H9 (cell line): ENCODE data around the gene PEX12. TPM values are rescaled to one million over a fixed set of nuclear protein-coding genes. Genes with fewer than 3 reads are reported as not detected.
"Not testable (repeated sequence)": the region's sequence is repeated elsewhere in the genome, so short reads cannot be mapped to it uniquely, and the experiment has no call there.

Source experiments
- DNase-seq: peaks from one replicate; pipeline ENCODE4 v3.0.0-alpha.2; 2017
- H2AFZ ChIP-seq: one replicate; pipeline ENCODE4 v1.6.1; 2013; ENCODE audit warnings: mild to moderate bottlenecking, low read length, control low read depth, moderate library complexity
- H2AK5ac ChIP-seq: 2 replicates; pipeline ENCODE4 v1.6.1; 2013; ENCODE audit warnings: low read length, control low read depth, mixed read lengths; ENCODE audit not compliant: insufficient read length
- H2BK120ac ChIP-seq: one replicate; pipeline ENCODE4 v1.6.1; 2013; ENCODE audit warnings: low read depth, mild to moderate bottlenecking, low read length, control low read depth, inconsistent platforms; ENCODE audit not compliant: poor library complexity, severe bottlenecking
- H2BK12ac ChIP-seq: 2 replicates; pipeline ENCODE4 v1.6.1; 2013; ENCODE audit warnings: low read length, control low read depth, mixed read lengths, low read depth; ENCODE audit not compliant: insufficient read length
- H2BK15ac ChIP-seq: 2 replicates; pipeline ENCODE4 v1.6.1; 2013; ENCODE audit warnings: low read depth, low read length, control low read depth
- H2BK20ac ChIP-seq: one replicate; pipeline ENCODE4 v1.6.1; 2013; ENCODE audit warnings: low read depth, mild to moderate bottlenecking, low read length, control low read depth, inconsistent platforms; ENCODE audit not compliant: poor library complexity, severe bottlenecking
- H2BK5ac ChIP-seq: 2 replicates; pipeline ENCODE4 v1.6.1; 2013; ENCODE audit warnings: low read length, control low read depth, mixed read lengths; ENCODE audit not compliant: insufficient read length
- H3K14ac ChIP-seq: 2 replicates; pipeline ENCODE4 v1.6.1; 2013; ENCODE audit warnings: low read length, control low read depth; ENCODE audit not compliant: insufficient read depth
- H3K18ac ChIP-seq: 2 replicates; pipeline ENCODE4 v1.6.1; 2013; ENCODE audit warnings: low read depth, mild to moderate bottlenecking, mixed read lengths, low read length, control low read depth; ENCODE audit not compliant: insufficient read length
- H3K23ac ChIP-seq: 2 replicates; pipeline ENCODE4 v1.6.1; 2013; ENCODE audit warnings: low read length, control low read depth, mixed read lengths, low read depth; ENCODE audit not compliant: insufficient read length
- H3K23me2 ChIP-seq: 2 replicates; pipeline ENCODE4 v1.6.1; 2013; ENCODE audit warnings: low read depth, mild to moderate bottlenecking, mixed read lengths, low read length, control low read depth; ENCODE audit not compliant: insufficient read length, poor library complexity, severe bottlenecking
- H3K27ac ChIP-seq: 2 replicates; pipeline ENCODE4 v1.5.1; 2013; ENCODE audit warnings: low read length, control low read depth, mixed read lengths, low read depth; ENCODE audit not compliant: insufficient read length
- H3K27me3 ChIP-seq: 2 replicates; pipeline ENCODE4 v1.6.1; 2013; ENCODE audit warnings: low read length, control low read depth, inconsistent platforms; ENCODE audit not compliant: insufficient read depth
- H3K4ac ChIP-seq: 2 replicates; pipeline ENCODE4 v1.6.1; 2013; ENCODE audit warnings: low read depth, mild to moderate bottlenecking, control low read depth, inconsistent platforms, low read length, moderate library complexity
- H3K4me1 ChIP-seq: 2 replicates; pipeline ENCODE4 v1.6.1; 2013; ENCODE audit warnings: low read length, control low read depth, inconsistent platforms; ENCODE audit not compliant: insufficient read depth
- H3K4me2 ChIP-seq: 2 replicates; pipeline ENCODE4 v1.6.1; 2013; ENCODE audit warnings: low read length, control low read depth, mixed read lengths; ENCODE audit not compliant: insufficient read length, insufficient read depth
- H3K56ac ChIP-seq: 2 replicates; pipeline ENCODE4 v1.6.1; 2013; ENCODE audit warnings: low read depth, mild to moderate bottlenecking, mixed read lengths, low read length, control low read depth; ENCODE audit not compliant: insufficient read length
- H3K79me1 ChIP-seq: 2 replicates; pipeline ENCODE4 v1.6.1; 2013; ENCODE audit warnings: low read depth, mild to moderate bottlenecking, moderate library complexity, low read length, control low read depth, inconsistent platforms; ENCODE audit not compliant: insufficient read depth, poor library complexity, severe bottlenecking
- H3K79me2 ChIP-seq: 2 replicates; pipeline ENCODE4 v1.6.1; 2013; ENCODE audit warnings: low read length, control low read depth, inconsistent platforms; ENCODE audit not compliant: insufficient read depth
- H3K9ac ChIP-seq: 2 replicates; pipeline ENCODE4 v1.6.1; 2013; ENCODE audit warnings: low read length, control low read depth, mixed read lengths; ENCODE audit not compliant: insufficient read length; ENCODE audit errors: extremely low read depth
- H3K9me3 ChIP-seq: one replicate; pipeline ENCODE4 v1.6.1; 2013; ENCODE audit warnings: low read depth, low read length, inconsistent platforms; ENCODE audit not compliant: control insufficient read depth
- H3T11ph ChIP-seq: one replicate; pipeline ENCODE4 v1.6.1; 2013; ENCODE audit warnings: mild to moderate bottlenecking, low read length, control low read depth, inconsistent platforms
- H4K20me1 ChIP-seq: one replicate; pipeline ENCODE4 v1.6.1; 2013; ENCODE audit not compliant: control insufficient read depth, insufficient read length, insufficient read depth
- H4K5ac ChIP-seq: 2 replicates; pipeline ENCODE4 v1.6.1; 2013; ENCODE audit warnings: low read depth, mild to moderate bottlenecking, mixed read lengths, low read length, control low read depth; ENCODE audit not compliant: insufficient read length
- H4K8ac ChIP-seq: replicated peaks from 2 replicates; pipeline ENCODE4 v1.6.1; 2013; ENCODE audit warnings: low read length, control low read depth, mixed read lengths, low read depth; ENCODE audit not compliant: insufficient read length
- H4K91ac ChIP-seq: 2 replicates; pipeline ENCODE4 v1.6.1; 2013; ENCODE audit warnings: low read depth, mild to moderate bottlenecking, moderate library complexity, mixed read lengths, low read length, control low read depth; ENCODE audit not compliant: insufficient read length
- H3K27ac Mint-ChIP-seq, 3 experiments: 2 replicates in 2 of 3; 3 replicates in 1 of 3; pipeline ENCODE4 v1.8.0; 2020 to 2021; ENCODE audit warnings: mixed read lengths in 3 of 3, mild to moderate bottlenecking in 1 of 3, moderate library complexity in 1 of 3
- H3K27me3 Mint-ChIP-seq: 2 replicates; pipeline ENCODE4 v1.8.0; 2021; ENCODE audit warnings: low read depth, mild to moderate bottlenecking, moderate library complexity, mixed read lengths
- H3K36me3 Mint-ChIP-seq, 3 experiments: 2 replicates in 2 of 3; 3 replicates in 1 of 3; pipeline ENCODE4 v1.8.0; 2020 to 2021; ENCODE audit warnings: low read depth in 3 of 3, mixed read lengths in 3 of 3; ENCODE audit not compliant: insufficient read depth in 1 of 3
- H3K4me1 Mint-ChIP-seq, 2 experiments: 2 replicates each; pipeline ENCODE4 v1.8.0; 2020; ENCODE audit warnings: mixed read lengths in 2 of 2
- H3K4me3 Mint-ChIP-seq, 2 experiments: 2 replicates in 1 of 2; 3 replicates in 1 of 2; pipeline ENCODE4 v1.8.0; 2020 to 2021; ENCODE audit warnings: mild to moderate bottlenecking in 2 of 2, mixed read lengths in 2 of 2, moderate library complexity in 1 of 2
- H3K9me3 Mint-ChIP-seq, 2 experiments: 2 replicates in 1 of 2; 3 replicates in 1 of 2; pipeline ENCODE4 v1.8.0; 2020; ENCODE audit warnings: mild to moderate bottlenecking in 2 of 2, mixed read lengths in 2 of 2, moderate library complexity in 1 of 2
- CTCF ChIP-seq: fragments of 200-600 bp; sonication (generic); conservative IDR thresholded peaks from 3 replicates; pipeline ENCODE4 v1.8.0; 2021; ENCODE audit warnings: antibody characterized with exemption, mild to moderate bottlenecking
- WGBS: extraction: QIAGEN DNeasy Blood & Tissue Kit; methylation state at CpG from one replicate; pipeline ENCODE4 v1.1.7; 2013; ENCODE audit warnings: missing lambda C conversion rate, low lambda C conversion rate, mixed read lengths; ENCODE audit not compliant: insufficient read length; ENCODE audit errors: extremely low coverage; 5-methylcytosine and 5-hydroxymethylcytosine counted together
- total RNA-seq: library from RNA; stranded (reverse); gene quantifications from 2 replicates; pipeline ENCODE4 v1.2.1, GENCODE V29; 2021

The PEX12 gene
- total RNA-seq, 1 experiment from 2014 or later = 5.4 TPM

GRCh38 chr17:35566968-35567367 is 11.4 kb downstream of the PEX12 start:
- H2BK20ac ChIP-seq = no peak overlapping the region
- H4K20me1 ChIP-seq = peaks cover 3% of the 10 kb centered on the region
- Mint-ChIP-seq H3K4me1 (peaks cover 7 to 18% of the 10 kb centered on the region in 2 experiments), H3K27me3 (peaks cover 29% of the 10 kb centered on the region), H3K27ac (no peak overlapping the region; a peak in 1 of 7 replicates), H3K9me3 (no peaks in the 10 kb centered on the region), H3K4me3 (peak overlapping the region; percentile 88 to 94), H3K36me3 (peaks cover 0 to 4% (median 4%) of the 10 kb centered on the region in 3 experiments; a peak in 5 of 7 replicates)
- H3K9me3 ChIP-seq = no peaks in the 10 kb centered on the region
- H2AK5ac ChIP-seq = no peak overlapping the region
- H3K18ac ChIP-seq = no peak overlapping the region
- H3K4ac ChIP-seq = no peak overlapping the region
- H2AFZ ChIP-seq = no peak overlapping the region
- no peak overlapping the region for H4K91ac ChIP-seq
- H4K5ac ChIP-seq = no peak overlapping the region
- H3K4me2 ChIP-seq = peak overlapping the region; percentile 87
- WGBS = 100% methylated on average over 1 of the region's 11 CpGs
- H3K4me1 ChIP-seq = no peaks in the 10 kb centered on the region
- no peak overlapping the region for H3K56ac ChIP-seq
- no peak overlapping the region for H3K9ac ChIP-seq
- H3K23me2 ChIP-seq = no peaks in the 10 kb centered on the region
- no peak overlapping the region for H3K14ac ChIP-seq
- H2BK12ac ChIP-seq = no peak overlapping the region
- no peak for TF ChIP-seq CTCF
- no peak overlapping the region for H2BK120ac ChIP-seq
- H2BK5ac ChIP-seq = no peak overlapping the region
- H4K8ac ChIP-seq = no peak overlapping the region
- no peak overlapping the region for H3T11ph ChIP-seq
- H3K23ac ChIP-seq = no peak overlapping the region
- peaks cover 10% of the 10 kb centered on the region; the same call in 1 of the 2 replicates for H3K79me2 ChIP-seq
- no peak overlapping the region for H2BK15ac ChIP-seq
- no peak for DNase-seq
- H3K79me1 ChIP-seq = peaks cover 6% of the 10 kb centered on the region
- no peak overlapping the region for H3K27ac ChIP-seq
- no peaks in the 10 kb centered on the region for H3K27me3 ChIP-seq

- H3K4ac ChIP-seq, H3K9me3 ChIP-seq, H3K4me1 ChIP-seq, H3T11ph ChIP-seq, H3K23me2 ChIP-seq, H3K27me3 ChIP-seq, H2BK120ac ChIP-seq, H4K20me1 ChIP-seq, H3K79me1 ChIP-seq, H3K9me3 Mint-ChIP-seq, H3K23ac ChIP-seq, H3K18ac ChIP-seq, H3K9ac ChIP-seq, H3K27ac Mint-ChIP-seq, H2BK20ac ChIP-seq, H4K5ac ChIP-seq, H3K27ac ChIP-seq, DNase-seq, H3K36me3 Mint-ChIP-seq, H2BK5ac ChIP-seq, H2AFZ ChIP-seq, H2BK12ac ChIP-seq, H3K14ac ChIP-seq, H3K56ac ChIP-seq, H2AK5ac ChIP-seq, H3K4me3 Mint-ChIP-seq, H3K4me2 ChIP-seq, H2BK15ac ChIP-seq, H3K4me1 Mint-ChIP-seq, H3K79me2 ChIP-seq, H4K8ac ChIP-seq, H4K91ac ChIP-seq: not testable (repeated sequence)
- H3K27me3 Mint-ChIP-seq = peaks cover 33% of the 10 kb centered on the region
- no CpG with 5 or more reads among the region's 16 CpGs for WGBS
These were observed 15.2 kb downstream of the PEX12 start for GRCh38 chr17:35563181-35563580.
